ACC112 (cell line): ENCODE results near the gene ANKRD7.
"Not testable (repeated sequence)": the region's sequence is repeated elsewhere in the genome, so short reads cannot be mapped to it uniquely, and the experiment has no call there.

Experiments
- H2AFZ ChIP-seq: fragments of 200-600 bp; sonication (generic); one replicate; pipeline ENCODE4 v1.6.0; 2017; ENCODE audit warnings: antibody characterized with exemption, low read length; ENCODE audit not compliant: unreplicated experiment
- H3K27ac ChIP-seq: fragments of 200-600 bp; sonication (generic); 2 replicates; pipeline ENCODE4 v1.5.1; 2014; ENCODE audit warnings: low read depth, mild to moderate bottlenecking, antibody characterized with exemption, low read length, moderate library complexity
- H3K27me3 ChIP-seq: fragments of 200-600 bp; sonication (generic); 2 replicates; pipeline ENCODE4 v1.6.1; 2014; ENCODE audit warnings: mild to moderate bottlenecking, antibody characterized with exemption, low read length, moderate library complexity, mixed read lengths; ENCODE audit not compliant: insufficient read depth
- H3K36me3 ChIP-seq: fragments of 200-600 bp; sonication (generic); 2 replicates; pipeline ENCODE4 v1.6.1; 2016; ENCODE audit warnings: mild to moderate bottlenecking, antibody characterized with exemption, low read length, moderate library complexity, mixed read lengths; ENCODE audit not compliant: insufficient read depth
- H3K4me1 ChIP-seq: fragments of 200-600 bp; sonication (generic); one replicate; pipeline ENCODE4 v1.6.1; 2016; ENCODE audit warnings: low read length, mixed read lengths; ENCODE audit not compliant: insufficient read depth, unreplicated experiment, control insufficient read depth
- H3K4me3 ChIP-seq: fragments of 200-600 bp; sonication (generic); 2 replicates; pipeline ENCODE4 v1.5.1; 2014; ENCODE audit warnings: mild to moderate bottlenecking, low read depth, low read length
- H3K79me2 ChIP-seq: fragments of 200-600 bp; sonication (generic); one replicate; pipeline ENCODE4 v1.6.0; 2016; ENCODE audit warnings: low read length; ENCODE audit not compliant: control insufficient read depth, unreplicated experiment, insufficient read depth

Gene ANKRD7

GRCh38 chr7:118239014-118239413 is 14.5 kb downstream of the ANKRD7 start:
- Histone ChIP-seq H3K36me3 (no peaks in the 10 kb centered on the region), H2AFZ (no peak overlapping the region), H3K27ac (no peak overlapping the region), H3K4me1 (no peaks in the 10 kb centered on the region), H3K4me3 (no peak overlapping the region), H3K79me2 (no peaks in the 10 kb centered on the region), H3K27me3 (no peaks in the 10 kb centered on the region)

GRCh38 chr7:118240320-118240719 is 15.8 kb downstream of the ANKRD7 start:
- not testable (repeated sequence) for H3K36me3 ChIP-seq, H3K4me3 ChIP-seq, H3K27ac ChIP-seq, H2AFZ ChIP-seq, H3K27me3 ChIP-seq, H3K79me2 ChIP-seq, H3K4me1 ChIP-seq

GRCh38 chr7:118243695-118244094 is 19.2 kb downstream of the ANKRD7 start:
- Histone ChIP-seq H2AFZ (no peak overlapping the region), H3K4me1 (no peaks in the 10 kb centered on the region), H3K27me3 (no peaks in the 10 kb centered on the region), H3K36me3 (no peaks in the 10 kb centered on the region), H3K79me2 (no peaks in the 10 kb centered on the region), H3K27ac (no peak overlapping the region), H3K4me3 (no peak overlapping the region)

GRCh38 chr7:118245267-118246040 is 20.9 kb downstream of the ANKRD7 start:
- no peaks in the 10 kb centered on the region for H3K36me3 ChIP-seq
- H3K27ac ChIP-seq = no peak overlapping the region
- H2AFZ ChIP-seq = no peak overlapping the region
- H3K4me1 ChIP-seq = no peaks in the 10 kb centered on the region
- no peaks in the 10 kb centered on the region for H3K79me2 ChIP-seq
- H3K27me3 ChIP-seq = no peaks in the 10 kb centered on the region
- no peak overlapping the region for H3K4me3 ChIP-seq

- Histone ChIP-seq H3K27ac (no peak overlapping the region), H3K4me1 (no peaks in the 10 kb centered on the region), H3K79me2 (no peaks in the 10 kb centered on the region), H2AFZ (no peak overlapping the region), H3K27me3 (no peaks in the 10 kb centered on the region), H3K36me3 (no peaks in the 10 kb centered on the region), H3K4me3 (no peak overlapping the region)
Measured at GRCh38 chr7:118250860-118251494, 26.5 kb downstream of the ANKRD7 start.

GRCh38 chr7:118252087-118252486 is 27.6 kb downstream of the ANKRD7 start:
- no peak overlapping the region for H3K4me3 ChIP-seq
- H3K4me1 ChIP-seq = no peaks in the 10 kb centered on the region
- no peak overlapping the region for H2AFZ ChIP-seq
- H3K27me3 ChIP-seq = no peaks in the 10 kb centered on the region
- no peaks in the 10 kb centered on the region for H3K79me2 ChIP-seq
- H3K27ac ChIP-seq = no peak overlapping the region
- H3K36me3 ChIP-seq = no peaks in the 10 kb centered on the region

- Histone ChIP-seq H3K4me1 (no peaks in the 10 kb centered on the region), H3K79me2 (no peaks in the 10 kb centered on the region), H3K36me3 (no peaks in the 10 kb centered on the region), H2AFZ (no peak overlapping the region), H3K27ac (no peak overlapping the region), H3K4me3 (no peak overlapping the region), H3K27me3 (no peaks in the 10 kb centered on the region)
Measured at GRCh38 chr7:118259115-118259514, 34.6 kb downstream of the ANKRD7 start.

- Histone ChIP-seq H3K4me1 (no peaks in the 10 kb centered on the region), H3K27ac (no peak overlapping the region), H3K27me3 (no peaks in the 10 kb centered on the region), H3K4me3 (no peak overlapping the region), H3K36me3 (no peaks in the 10 kb centered on the region), H2AFZ (no peak overlapping the region), H3K79me2 (no peaks in the 10 kb centered on the region)
Measured at GRCh38 chr7:118264836-118265235, 40.3 kb downstream of the ANKRD7 start.

- Histone ChIP-seq H3K4me1 (no peaks in the 10 kb centered on the region), H3K4me3 (no peak overlapping the region), H3K27ac (no peak overlapping the region), H3K36me3 (no peaks in the 10 kb centered on the region), H3K79me2 (no peaks in the 10 kb centered on the region), H3K27me3 (no peaks in the 10 kb centered on the region), H2AFZ (no peak overlapping the region)
Measured at GRCh38 chr7:118280319-118281012, 56.0 kb downstream of the ANKRD7 start.

- no peak overlapping the region for H3K27ac ChIP-seq
- no peaks in the 10 kb centered on the region for H3K4me1 ChIP-seq
- no peaks in the 10 kb centered on the region for H3K79me2 ChIP-seq
- no peaks in the 10 kb centered on the region for H3K27me3 ChIP-seq
- H3K36me3 ChIP-seq = no peaks in the 10 kb centered on the region
- no peak overlapping the region for H2AFZ ChIP-seq
- no peak overlapping the region for H3K4me3 ChIP-seq
Measured at GRCh38 chr7:118281196-118281595, 56.7 kb downstream of the ANKRD7 start.

GRCh38 chr7:118285358-118285757 is 60.9 kb downstream of the ANKRD7 start:
- no peaks in the 10 kb centered on the region for H3K27me3 ChIP-seq
- no peak overlapping the region for H3K4me3 ChIP-seq
- no peaks in the 10 kb centered on the region for H3K4me1 ChIP-seq
- no peak overlapping the region for H2AFZ ChIP-seq
- no peak overlapping the region for H3K27ac ChIP-seq
- H3K79me2 ChIP-seq = no peaks in the 10 kb centered on the region
- H3K36me3 ChIP-seq = no peaks in the 10 kb centered on the region
